Measurements from ENCODE around the gene IFT20. TPM values are rescaled to one million over a fixed set of nuclear protein-coding genes. Genes with fewer than 3 reads are reported as not detected.

Gene IFT20
- total RNA-seq, 1 experiment from 2014 or later, result 21.0 TPM

- Histone ChIP-seq H4K20me1 (ENCODE audit: control insufficient read depth, insufficient read depth, insufficient read length) (peaks cover 3% of the 10 kb centered on the region), H3K27ac (ENCODE audit: insufficient read length, low read depth, low read length) (no peak overlapping the region)
- H3K36me3 Mint-ChIP-seq (ENCODE audit: insufficient read depth in 1 of 3, low read depth in 3 of 3), result peaks cover 22 to 49% (median 44%) of the 10 kb centered on the region in 3 experiments; a peak in 6 of 7 replicates
Observed at GRCh38 chr17:28327031-28327607, 8.2 kb downstream of the IFT20 start.

More at GRCh38 chr17:28327031-28327607, 8.2 kb downstream of the IFT20 start:
- Histone ChIP-seq H2BK20ac (ENCODE audit: low read depth, low read length, poor library complexity, severe bottlenecking) (no peak overlapping the region), H3K4ac (ENCODE audit: low read depth, low read length) (no peak overlapping the region), H3K79me1 (ENCODE audit: insufficient read depth, low read depth, low read length, poor library complexity, severe bottlenecking) (peaks cover 9% of the 10 kb centered on the region), H3K23ac (ENCODE audit: insufficient read length, low read depth, low read length) (no peak overlapping the region), H3K9me3 (ENCODE audit: control insufficient read depth, low read depth, low read length) (no peaks in the 10 kb centered on the region), H3K79me2 (ENCODE audit: insufficient read depth, low read length) (peaks cover 28% of the 10 kb centered on the region; the same call in 1 of the 2 replicates), H3K18ac (ENCODE audit: insufficient read length, low read depth, low read length) (no peak overlapping the region), H2BK5ac (ENCODE audit: insufficient read length, low read length) (no peak overlapping the region), H2AFZ (ENCODE audit: low read length) (no peak overlapping the region), H4K8ac (replicated peaks; ENCODE audit: insufficient read length, low read depth, low read length) (no peak overlapping the region), H3T11ph (ENCODE audit: low read length) (no peak overlapping the region), H2BK120ac (ENCODE audit: low read depth, low read length, poor library complexity, severe bottlenecking) (no peak overlapping the region), H4K5ac (ENCODE audit: insufficient read length, low read depth, low read length) (no peak overlapping the region), H3K27me3 (ENCODE audit: insufficient read depth, low read length) (no peaks in the 10 kb centered on the region), H2BK12ac (ENCODE audit: insufficient read length, low read depth, low read length) (no peak overlapping the region), H3K56ac (ENCODE audit: insufficient read length, low read depth, low read length) (no peak overlapping the region), H3K4me2 (ENCODE audit: insufficient read depth, insufficient read length, low read length) (no peak overlapping the region), H2BK15ac (ENCODE audit: low read depth, low read length) (no peak overlapping the region), H3K23me2 (ENCODE audit: insufficient read length, low read depth, low read length, poor library complexity, severe bottlenecking) (no peaks in the 10 kb centered on the region), H2AK5ac (ENCODE audit: insufficient read length, low read length) (no peak overlapping the region), H4K91ac (ENCODE audit: insufficient read length, low read depth, low read length) (no peak overlapping the region), H3K14ac (ENCODE audit: insufficient read depth, low read length) (no peak overlapping the region), H3K9ac (ENCODE audit: extremely low read depth, insufficient read length, low read length) (no peak overlapping the region), H3K4me1 (ENCODE audit: insufficient read depth, low read length) (no peaks in the 10 kb centered on the region)
- no CpG with 5 or more reads among the region's 9 CpGs for WGBS (ENCODE audit: extremely low coverage, insufficient read length, low lambda C conversion rate)
- Mint-ChIP-seq H3K4me1 (peaks cover 9 to 11% of the 10 kb centered on the region in 2 experiments), H3K27me3 (ENCODE audit: low read depth) (no peaks in the 10 kb centered on the region), H3K9me3 (no peaks in the 10 kb centered on the region), H3K4me3 (no peak overlapping the region), H3K27ac (no peak overlapping the region)
- DNase-seq, result peak; percentile 18
- TF ChIP-seq CTCF (conservative IDR thresholded peaks at IDR 0.05), result no peak
